Measurements from ENCODE around the gene RMND1.
"Not testable (repeated sequence)": the region's sequence is repeated elsewhere in the genome, so short reads cannot be mapped to it uniquely, and the experiment has no call there.

RMND1 gene

GRCh38 chr6:151451417-151451949 is 443 bp downstream of the RMND1 start:
- no peak for DNase-seq

- not testable (repeated sequence) for DNase-seq
Observed at GRCh38 chr6:151450928-151451327, 998 bp downstream of the RMND1 start.

DNA sequence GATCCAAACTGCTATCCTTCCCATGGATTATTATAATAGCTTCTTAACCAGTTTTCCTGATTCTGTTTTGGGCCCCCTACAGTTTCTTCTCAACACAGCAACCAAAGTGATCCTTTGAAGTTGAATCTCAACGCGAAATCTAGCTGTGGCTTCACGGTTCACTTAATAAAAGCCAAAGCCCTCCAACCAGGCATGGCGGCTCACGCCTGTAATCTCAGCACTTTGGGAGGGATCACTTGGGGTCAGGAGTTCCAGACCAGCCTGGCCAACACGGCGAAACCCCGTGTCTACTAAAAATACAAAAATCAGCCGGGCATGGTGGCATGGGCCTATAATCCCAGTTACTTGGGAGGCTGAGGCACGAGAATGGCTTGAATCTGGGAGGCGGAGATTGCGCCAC is 3.3 kb downstream of the RMND1 start:
- no peak for DNase-seq

- DNase-seq: no peak
Observed at GRCh38 chr6:151447237-151447636, 4.7 kb downstream of the RMND1 start.

DNA sequence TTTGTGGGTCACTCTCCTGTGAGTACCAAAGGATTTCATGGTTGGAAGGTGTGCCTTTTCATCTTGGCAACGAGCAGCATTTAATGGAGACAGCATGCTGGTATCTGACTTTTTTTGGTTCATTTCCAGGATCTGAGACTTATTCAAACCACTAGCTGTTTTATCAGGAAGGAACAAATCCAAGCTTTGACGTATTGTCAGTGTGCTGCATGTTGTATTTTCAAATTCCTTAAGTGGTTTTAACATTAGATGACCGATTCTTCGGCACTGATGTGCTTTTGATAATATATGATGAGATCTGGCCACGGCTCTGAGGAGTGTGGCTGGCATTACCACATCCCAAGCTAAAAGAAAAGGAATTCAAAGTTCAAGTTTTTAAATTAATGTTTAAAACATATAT is 6.4 kb downstream of the RMND1 start:
- DNase-seq: no peak

DNA sequence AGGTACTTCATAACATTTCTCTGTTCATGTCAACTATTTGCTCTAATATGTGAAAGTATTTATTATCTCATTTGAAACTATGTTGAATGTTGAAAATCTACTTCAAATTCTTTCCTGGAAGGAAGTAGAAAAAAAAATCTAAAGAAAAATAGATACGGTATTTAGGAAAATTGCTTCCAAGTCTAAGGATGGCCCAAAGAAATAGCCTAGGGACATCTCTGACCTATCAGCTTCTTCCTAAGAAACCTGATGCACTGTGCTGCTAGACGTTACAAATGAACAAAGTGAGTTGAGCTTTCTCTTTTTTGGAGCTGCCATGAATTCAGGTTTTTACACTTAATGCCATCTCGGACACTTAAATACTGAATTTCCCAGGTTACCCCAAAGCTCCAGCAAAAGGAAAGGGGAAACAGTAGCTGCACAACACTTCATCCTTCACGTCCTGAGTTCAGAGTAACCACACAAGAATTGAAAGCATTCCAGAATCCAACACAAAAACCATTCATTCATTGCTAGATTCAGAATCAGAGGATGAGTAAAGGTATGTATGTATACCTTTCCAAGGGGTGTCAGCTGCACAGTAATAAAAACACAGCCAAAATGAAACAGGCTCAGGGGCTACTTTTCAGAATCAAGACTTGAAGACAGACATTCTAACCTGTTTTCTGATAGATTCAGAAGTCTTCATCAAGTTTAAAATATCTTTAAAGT is 7.9 kb downstream of the RMND1 start:
- DNase-seq: no peak

DNA sequence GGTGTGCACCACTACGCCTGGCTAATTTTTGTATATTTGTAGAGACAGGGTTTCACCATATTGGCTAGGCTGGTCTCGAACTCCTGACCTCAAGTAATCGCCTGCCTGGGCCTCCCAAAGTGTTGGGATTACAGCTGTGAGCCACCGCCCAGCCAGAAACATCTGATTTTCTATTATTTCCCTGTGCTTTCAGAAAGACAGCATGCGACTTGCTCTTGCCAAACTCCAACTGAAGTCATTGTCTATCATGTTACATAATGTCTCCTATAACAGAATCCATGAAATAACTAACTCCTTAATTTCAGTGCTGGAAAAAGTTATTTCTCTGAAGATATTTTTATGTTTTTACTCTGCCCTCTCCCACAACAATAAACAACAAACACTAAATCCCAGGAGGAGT is 8.5 kb downstream of the RMND1 start:
- no peak for DNase-seq

GRCh38 chr6:151442371-151442770 is 9.6 kb downstream of the RMND1 start:
- DNase-seq: no peak

DNA sequence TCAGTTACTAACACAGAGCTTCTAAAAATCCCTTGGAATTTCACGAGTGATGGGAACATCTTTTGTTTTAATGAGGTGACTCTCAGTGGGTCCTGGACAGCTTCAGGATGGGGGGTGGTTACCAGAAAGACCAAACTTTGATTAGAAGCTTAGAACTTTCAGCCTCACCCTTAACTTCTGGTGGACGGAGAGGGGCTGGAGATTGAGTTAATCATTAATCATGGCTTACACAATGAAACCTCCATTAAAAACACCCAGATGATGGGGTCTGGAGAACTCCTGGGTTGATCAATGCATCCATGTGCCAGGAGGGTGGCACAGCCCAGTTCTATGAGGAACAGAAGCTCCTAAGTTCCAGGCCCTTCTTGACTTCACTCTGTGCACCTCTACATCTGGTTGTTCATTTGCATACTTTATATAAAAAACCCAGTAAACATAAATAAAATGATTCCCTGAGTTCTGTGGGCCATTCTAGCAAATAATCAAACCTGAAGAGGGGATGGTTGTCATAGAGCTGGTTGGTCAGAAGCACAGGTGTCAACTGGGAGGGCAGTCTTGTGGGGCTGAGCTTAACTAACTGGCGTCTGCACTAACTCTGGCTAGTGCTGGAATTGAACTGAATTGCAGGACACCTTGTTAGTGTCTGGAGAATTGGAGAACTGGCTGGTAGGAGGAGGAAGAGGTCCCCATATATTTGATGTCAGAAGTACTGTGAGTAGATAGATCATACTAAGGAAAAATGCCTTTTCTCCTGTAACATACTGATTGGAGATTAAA is 10.3 kb downstream of the RMND1 start:
- DNase-seq: no peak

DNA sequence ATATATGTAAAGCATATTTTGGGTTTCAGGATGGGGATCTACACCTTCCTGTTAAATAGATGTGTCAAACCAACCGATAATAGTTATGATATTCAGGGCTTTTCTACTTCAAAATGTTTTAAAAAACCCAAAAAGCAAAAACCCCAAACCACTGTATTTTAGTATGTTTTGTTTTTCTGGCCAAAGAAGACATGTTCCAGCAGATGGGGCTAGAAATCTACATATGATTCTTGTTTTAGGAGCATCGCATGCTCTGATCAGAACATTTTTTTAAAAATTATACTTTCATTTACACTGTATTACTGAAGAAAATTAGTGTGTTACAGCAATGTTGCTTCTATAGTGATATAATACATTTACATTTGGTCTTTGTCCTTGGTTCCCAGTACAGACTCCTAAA is 11.0 kb downstream of the RMND1 start:
- DNase-seq: no peak

DNA sequence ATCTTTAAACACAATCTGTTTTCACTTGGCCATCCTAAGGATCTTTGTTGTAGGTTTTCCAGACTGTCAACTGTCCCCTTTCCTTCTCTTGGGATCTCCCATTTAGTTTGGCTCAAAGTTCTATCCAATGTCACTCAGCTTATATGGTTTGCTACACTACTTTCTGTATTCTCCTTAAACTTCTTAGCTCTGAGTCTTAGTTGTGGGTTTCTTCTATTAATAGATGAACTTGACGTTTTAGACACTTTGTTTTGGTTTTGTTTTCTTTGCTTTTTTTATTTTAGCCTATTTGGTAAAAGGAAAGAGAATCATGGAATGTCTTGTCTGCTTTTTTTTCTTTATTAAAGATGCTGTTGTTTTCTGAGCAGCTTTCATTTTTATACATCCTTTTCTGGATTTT is 11.4 kb downstream of the RMND1 start:
- DNase-seq: no peak

DNA sequence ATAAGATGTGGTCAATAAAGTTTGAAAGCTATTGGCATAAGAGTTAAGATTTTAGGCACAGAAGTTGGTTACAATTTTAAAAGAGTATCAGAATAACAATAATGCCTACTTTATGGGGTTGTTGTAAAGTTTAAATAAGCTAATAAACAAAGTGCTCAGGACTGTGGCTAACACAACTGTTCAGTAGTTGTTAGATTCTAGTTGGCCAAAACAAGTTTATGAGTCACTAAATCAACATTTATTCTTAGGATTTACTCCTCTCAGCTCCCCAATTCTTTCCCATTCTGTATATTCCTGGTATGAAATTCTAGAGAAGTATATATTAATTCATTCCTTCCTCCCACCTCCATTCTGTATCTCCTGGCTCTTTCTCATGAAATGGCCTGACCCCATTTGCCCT is 14.5 kb downstream of the RMND1 start:
- DNase-seq: no peak

DNA sequence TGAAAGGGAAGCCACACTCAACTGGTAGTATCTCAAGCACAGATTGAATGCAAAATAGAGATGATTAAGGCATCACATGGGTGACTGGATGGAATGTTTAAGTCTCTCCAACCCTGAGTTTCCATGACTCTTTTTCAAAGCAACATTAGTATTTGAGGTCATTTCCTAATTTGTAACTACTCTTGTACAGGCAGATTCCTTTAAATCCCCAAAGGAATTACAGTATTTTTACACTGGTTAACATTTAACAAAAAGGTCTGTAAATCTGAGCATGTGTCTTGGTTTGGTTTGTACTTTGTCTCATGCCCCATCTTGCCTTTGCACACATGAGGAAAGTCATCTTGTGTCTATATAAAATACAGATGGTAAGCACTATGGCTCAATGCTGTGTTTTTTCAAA is 15.1 kb downstream of the RMND1 start:
- no peak for DNase-seq

DNA sequence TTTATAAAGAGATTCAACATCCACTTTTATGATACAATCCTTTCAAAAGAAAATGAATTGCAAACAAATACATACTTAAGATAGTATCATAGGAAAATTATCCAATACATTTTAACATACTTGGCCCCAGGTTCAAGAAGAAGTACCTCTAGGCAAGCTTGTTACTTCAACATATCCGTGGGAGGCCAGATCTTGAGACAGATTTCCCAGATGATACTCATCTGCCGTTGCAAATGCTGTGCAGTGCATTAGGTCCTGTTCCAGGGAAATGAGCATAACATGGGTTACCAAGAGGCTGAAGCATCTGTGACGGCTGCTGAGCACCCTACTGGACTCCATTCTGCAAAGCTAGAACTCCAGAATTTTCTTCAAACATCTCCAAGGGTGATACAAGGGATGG is 15.6 kb downstream of the RMND1 start:
- no peak for DNase-seq

DNA sequence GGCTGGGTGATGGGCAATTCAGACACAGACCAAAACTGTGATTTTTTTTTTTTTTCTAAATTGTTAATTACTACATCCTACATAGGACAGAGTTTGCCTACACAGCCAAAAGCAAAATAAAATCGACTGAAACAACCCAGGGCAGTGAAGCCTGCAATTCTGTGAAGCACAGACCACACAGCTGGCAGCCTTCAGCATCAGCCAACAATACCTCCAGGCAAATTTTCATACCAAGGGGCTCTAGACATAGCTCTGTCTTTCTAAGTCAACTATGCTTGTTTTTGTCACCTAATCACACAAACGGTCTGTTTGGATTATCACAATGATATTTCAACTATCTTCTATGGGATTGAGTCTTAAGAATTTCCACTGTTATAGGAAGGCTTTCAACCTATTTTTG is 17.6 kb downstream of the RMND1 start:
- no peak for DNase-seq

- no peak for DNase-seq
Observed at GRCh38 chr6:151432651-151433050, 19.3 kb downstream of the RMND1 start.

- no peak for DNase-seq
Observed at GRCh38 chr6:151431337-151431736, 20.6 kb downstream of the RMND1 start.

- DNase-seq: no peak
Observed at GRCh38 chr6:151430886-151431285, 21.0 kb downstream of the RMND1 start.

- DNase-seq: no peak
Observed at GRCh38 chr6:151428093-151428735, 23.7 kb downstream of the RMND1 start.

DNA sequence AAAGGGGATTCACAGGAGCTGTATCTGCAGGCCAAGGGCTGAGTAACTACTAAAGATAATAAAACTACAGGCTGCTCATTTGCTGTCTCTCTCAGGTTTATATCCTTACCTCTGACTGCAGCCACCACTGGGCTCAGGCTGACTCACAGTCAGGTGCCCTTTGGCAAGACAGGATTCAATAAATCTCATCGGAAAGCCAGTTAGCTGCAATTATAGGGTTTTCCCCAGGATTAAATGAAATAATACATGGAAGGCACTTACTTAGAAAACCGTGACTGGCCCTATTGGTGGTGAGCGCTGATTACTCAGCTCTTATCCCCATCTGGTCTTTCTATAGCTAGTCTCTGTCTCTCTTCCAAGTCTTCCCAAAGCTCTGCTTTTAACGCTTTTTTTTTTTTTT is 26.4 kb downstream of the RMND1 start:
- DNase-seq: no peak

GRCh38 chr6:151422981-151423380 is 28.9 kb downstream of the RMND1 start:
- DNase-seq: no peak

DNA sequence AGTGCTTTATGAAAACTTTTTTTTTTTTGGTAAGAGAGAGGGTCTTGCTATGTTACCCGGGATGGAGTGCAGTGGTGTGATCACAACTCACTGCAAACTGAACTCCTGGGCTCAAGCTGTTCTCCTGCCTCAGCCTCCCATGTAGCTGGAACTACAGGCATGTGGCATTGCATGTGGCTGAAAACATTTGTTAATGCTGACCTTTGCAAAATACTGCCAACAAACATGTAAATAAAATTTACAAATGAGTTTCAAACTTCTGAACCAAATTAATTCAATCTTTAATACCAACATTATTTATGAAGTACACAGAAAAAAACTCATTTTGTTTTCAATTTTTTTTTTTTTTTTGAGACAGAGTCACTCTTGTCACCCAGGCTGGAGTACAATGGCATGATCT is 34.4 kb downstream of the RMND1 start:
- no peak for DNase-seq

DNA sequence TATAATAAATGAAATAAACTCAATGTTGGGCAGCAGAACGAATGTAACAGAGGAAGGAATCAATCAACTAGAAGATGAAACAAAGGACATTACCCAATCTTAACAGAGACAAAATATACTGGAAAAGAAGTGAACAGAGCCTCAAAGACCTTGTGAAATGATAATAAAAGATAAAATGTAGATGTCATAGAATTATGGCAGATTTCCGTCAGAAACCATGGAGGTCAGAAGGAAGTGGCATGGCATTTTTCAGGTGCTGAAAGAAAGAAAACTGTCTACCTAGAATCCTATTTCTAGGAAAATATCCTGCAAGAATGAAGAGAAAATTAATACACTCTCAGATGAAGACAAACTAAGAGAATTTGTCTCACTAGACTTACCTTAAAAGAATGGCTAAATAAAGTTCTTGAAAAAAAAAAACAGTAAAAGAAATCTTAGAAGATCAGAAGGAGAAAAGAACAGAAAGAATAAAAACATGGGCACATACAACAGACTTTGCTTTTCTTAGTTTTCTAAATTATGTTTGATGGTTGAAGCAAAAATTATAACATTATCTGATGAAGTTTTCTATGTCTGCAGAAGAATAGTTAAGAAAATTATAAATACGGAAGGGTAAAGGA is 37.2 kb downstream of the RMND1 start:
- no peak for DNase-seq

Measured in RPMI8226 (cell line).